H9 (cell line): ENCODE data around the gene ULK3. TPM values are rescaled to one million over a fixed set of nuclear protein-coding genes. Genes with fewer than 3 reads are reported as not detected.

Experiments used
- DNase-seq: peaks from one replicate; pipeline ENCODE4 v3.0.0-alpha.2; 2017
- H2AFZ ChIP-seq: one replicate; pipeline ENCODE4 v1.6.1; 2013; ENCODE audit warnings: mild to moderate bottlenecking, low read length, control low read depth, moderate library complexity
- H2AK5ac ChIP-seq: 2 replicates; pipeline ENCODE4 v1.6.1; 2013; ENCODE audit warnings: low read length, control low read depth, mixed read lengths; ENCODE audit not compliant: insufficient read length
- H2BK120ac ChIP-seq: one replicate; pipeline ENCODE4 v1.6.1; 2013; ENCODE audit warnings: low read depth, mild to moderate bottlenecking, low read length, control low read depth, inconsistent platforms; ENCODE audit not compliant: poor library complexity, severe bottlenecking
- H2BK12ac ChIP-seq: 2 replicates; pipeline ENCODE4 v1.6.1; 2013; ENCODE audit warnings: low read length, control low read depth, mixed read lengths, low read depth; ENCODE audit not compliant: insufficient read length
- H2BK15ac ChIP-seq: 2 replicates; pipeline ENCODE4 v1.6.1; 2013; ENCODE audit warnings: low read depth, low read length, control low read depth
- H2BK20ac ChIP-seq: one replicate; pipeline ENCODE4 v1.6.1; 2013; ENCODE audit warnings: low read depth, mild to moderate bottlenecking, low read length, control low read depth, inconsistent platforms; ENCODE audit not compliant: poor library complexity, severe bottlenecking
- H2BK5ac ChIP-seq: 2 replicates; pipeline ENCODE4 v1.6.1; 2013; ENCODE audit warnings: low read length, control low read depth, mixed read lengths; ENCODE audit not compliant: insufficient read length
- H3K14ac ChIP-seq: 2 replicates; pipeline ENCODE4 v1.6.1; 2013; ENCODE audit warnings: low read length, control low read depth; ENCODE audit not compliant: insufficient read depth
- H3K18ac ChIP-seq: 2 replicates; pipeline ENCODE4 v1.6.1; 2013; ENCODE audit warnings: low read depth, mild to moderate bottlenecking, mixed read lengths, low read length, control low read depth; ENCODE audit not compliant: insufficient read length
- H3K23ac ChIP-seq: 2 replicates; pipeline ENCODE4 v1.6.1; 2013; ENCODE audit warnings: low read length, control low read depth, mixed read lengths, low read depth; ENCODE audit not compliant: insufficient read length
- H3K23me2 ChIP-seq: 2 replicates; pipeline ENCODE4 v1.6.1; 2013; ENCODE audit warnings: low read depth, mild to moderate bottlenecking, mixed read lengths, low read length, control low read depth; ENCODE audit not compliant: insufficient read length, poor library complexity, severe bottlenecking
- H3K27ac ChIP-seq: 2 replicates; pipeline ENCODE4 v1.5.1; 2013; ENCODE audit warnings: low read length, control low read depth, mixed read lengths, low read depth; ENCODE audit not compliant: insufficient read length
- H3K27me3 ChIP-seq: 2 replicates; pipeline ENCODE4 v1.6.1; 2013; ENCODE audit warnings: low read length, control low read depth, inconsistent platforms; ENCODE audit not compliant: insufficient read depth
- H3K4ac ChIP-seq: 2 replicates; pipeline ENCODE4 v1.6.1; 2013; ENCODE audit warnings: low read depth, mild to moderate bottlenecking, control low read depth, inconsistent platforms, low read length, moderate library complexity
- H3K4me1 ChIP-seq: 2 replicates; pipeline ENCODE4 v1.6.1; 2013; ENCODE audit warnings: low read length, control low read depth, inconsistent platforms; ENCODE audit not compliant: insufficient read depth
- H3K4me2 ChIP-seq: 2 replicates; pipeline ENCODE4 v1.6.1; 2013; ENCODE audit warnings: low read length, control low read depth, mixed read lengths; ENCODE audit not compliant: insufficient read length, insufficient read depth
- H3K56ac ChIP-seq: 2 replicates; pipeline ENCODE4 v1.6.1; 2013; ENCODE audit warnings: low read depth, mild to moderate bottlenecking, mixed read lengths, low read length, control low read depth; ENCODE audit not compliant: insufficient read length
- H3K79me1 ChIP-seq: 2 replicates; pipeline ENCODE4 v1.6.1; 2013; ENCODE audit warnings: low read depth, mild to moderate bottlenecking, moderate library complexity, low read length, control low read depth, inconsistent platforms; ENCODE audit not compliant: insufficient read depth, poor library complexity, severe bottlenecking
- H3K79me2 ChIP-seq: 2 replicates; pipeline ENCODE4 v1.6.1; 2013; ENCODE audit warnings: low read length, control low read depth, inconsistent platforms; ENCODE audit not compliant: insufficient read depth
- H3K9ac ChIP-seq: 2 replicates; pipeline ENCODE4 v1.6.1; 2013; ENCODE audit warnings: low read length, control low read depth, mixed read lengths; ENCODE audit not compliant: insufficient read length; ENCODE audit errors: extremely low read depth
- H3K9me3 ChIP-seq: one replicate; pipeline ENCODE4 v1.6.1; 2013; ENCODE audit warnings: low read depth, low read length, inconsistent platforms; ENCODE audit not compliant: control insufficient read depth
- H3T11ph ChIP-seq: one replicate; pipeline ENCODE4 v1.6.1; 2013; ENCODE audit warnings: mild to moderate bottlenecking, low read length, control low read depth, inconsistent platforms
- H4K20me1 ChIP-seq: one replicate; pipeline ENCODE4 v1.6.1; 2013; ENCODE audit not compliant: control insufficient read depth, insufficient read length, insufficient read depth
- H4K5ac ChIP-seq: 2 replicates; pipeline ENCODE4 v1.6.1; 2013; ENCODE audit warnings: low read depth, mild to moderate bottlenecking, mixed read lengths, low read length, control low read depth; ENCODE audit not compliant: insufficient read length
- H4K8ac ChIP-seq: replicated peaks from 2 replicates; pipeline ENCODE4 v1.6.1; 2013; ENCODE audit warnings: low read length, control low read depth, mixed read lengths, low read depth; ENCODE audit not compliant: insufficient read length
- H4K91ac ChIP-seq: 2 replicates; pipeline ENCODE4 v1.6.1; 2013; ENCODE audit warnings: low read depth, mild to moderate bottlenecking, moderate library complexity, mixed read lengths, low read length, control low read depth; ENCODE audit not compliant: insufficient read length
- H3K27ac Mint-ChIP-seq, 3 experiments: 2 replicates in 2 of 3; 3 replicates in 1 of 3; pipeline ENCODE4 v1.8.0; 2020 to 2021; ENCODE audit warnings: mixed read lengths in 3 of 3, mild to moderate bottlenecking in 1 of 3, moderate library complexity in 1 of 3
- H3K27me3 Mint-ChIP-seq: 2 replicates; pipeline ENCODE4 v1.8.0; 2021; ENCODE audit warnings: low read depth, mild to moderate bottlenecking, moderate library complexity, mixed read lengths
- H3K36me3 Mint-ChIP-seq, 3 experiments: 2 replicates in 2 of 3; 3 replicates in 1 of 3; pipeline ENCODE4 v1.8.0; 2020 to 2021; ENCODE audit warnings: low read depth in 3 of 3, mixed read lengths in 3 of 3; ENCODE audit not compliant: insufficient read depth in 1 of 3
- H3K4me1 Mint-ChIP-seq, 2 experiments: 2 replicates each; pipeline ENCODE4 v1.8.0; 2020; ENCODE audit warnings: mixed read lengths in 2 of 2
- H3K4me3 Mint-ChIP-seq, 2 experiments: 2 replicates in 1 of 2; 3 replicates in 1 of 2; pipeline ENCODE4 v1.8.0; 2020 to 2021; ENCODE audit warnings: mild to moderate bottlenecking in 2 of 2, mixed read lengths in 2 of 2, moderate library complexity in 1 of 2
- H3K9me3 Mint-ChIP-seq, 2 experiments: 2 replicates in 1 of 2; 3 replicates in 1 of 2; pipeline ENCODE4 v1.8.0; 2020; ENCODE audit warnings: mild to moderate bottlenecking in 2 of 2, mixed read lengths in 2 of 2, moderate library complexity in 1 of 2
- CTCF ChIP-seq: fragments of 200-600 bp; sonication (generic); conservative IDR thresholded peaks from 3 replicates; pipeline ENCODE4 v1.8.0; 2021; ENCODE audit warnings: antibody characterized with exemption, mild to moderate bottlenecking
- WGBS: extraction: QIAGEN DNeasy Blood & Tissue Kit; methylation state at CpG from one replicate; pipeline ENCODE4 v1.1.7; 2013; ENCODE audit warnings: missing lambda C conversion rate, low lambda C conversion rate, mixed read lengths; ENCODE audit not compliant: insufficient read length; ENCODE audit errors: extremely low coverage; 5-methylcytosine and 5-hydroxymethylcytosine counted together
- total RNA-seq: library from RNA; stranded (reverse); gene quantifications from 2 replicates; pipeline ENCODE4 v1.2.1, GENCODE V29; 2021

ULK3 gene
- total RNA-seq, 1 experiment from 2014 or later: 34.0 TPM

DNA sequence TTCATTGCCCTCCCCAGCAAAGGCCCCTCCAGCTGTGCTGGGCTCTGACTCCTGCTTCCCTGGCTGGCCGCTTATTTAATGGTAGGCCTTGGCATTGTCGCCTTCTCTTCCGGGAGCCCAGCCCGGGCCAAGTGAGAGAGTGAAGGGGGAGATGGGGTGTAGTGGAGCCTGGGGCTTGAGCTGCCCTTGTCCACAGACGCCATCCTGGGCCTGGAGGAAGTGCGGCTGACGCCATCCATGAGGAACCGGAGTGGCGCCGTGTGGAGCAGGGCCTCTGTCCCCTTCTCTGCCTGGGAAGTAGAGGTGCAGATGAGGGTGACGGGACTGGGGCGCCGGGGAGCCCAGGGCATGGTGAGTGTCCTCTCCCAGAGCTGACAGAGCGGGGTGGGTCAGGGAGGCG, 27.0 kb downstream of the ULK3 start:
- no peak overlapping the region for H4K8ac ChIP-seq
- no peak overlapping the region for H3K56ac ChIP-seq
- no peak overlapping the region for H3K4me2 ChIP-seq
- H4K91ac ChIP-seq: no peak overlapping the region
- no peaks in the 10 kb centered on the region for H4K20me1 ChIP-seq
- H2AFZ ChIP-seq: no peak overlapping the region
- H2BK15ac ChIP-seq: no peak overlapping the region
- Mint-ChIP-seq H3K27ac (peak overlapping the region in 1 of 3 experiments; percentile 55; a peak in 1 of 7 replicates), H3K9me3 (no peaks in the 10 kb centered on the region; a peak in 1 of 5 replicates), H3K4me3 (no peak overlapping the region), H3K36me3 (no peaks in the 10 kb centered on the region), H3K27me3 (peaks cover 13% of the 10 kb centered on the region), H3K4me1 (peaks cover 12 to 25% of the 10 kb centered on the region in 2 experiments)
- WGBS: no CpG with 5 or more reads among the region's 15 CpGs
- H2AK5ac ChIP-seq: no peak overlapping the region
- no peak for DNase-seq
- peak overlapping the region; percentile 68; the same call in 1 of the 2 replicates for H3K14ac ChIP-seq
- H4K5ac ChIP-seq: no peak overlapping the region
- no peak overlapping the region for H2BK5ac ChIP-seq
- no peaks in the 10 kb centered on the region for H3K9me3 ChIP-seq
- no peaks in the 10 kb centered on the region for H3K23me2 ChIP-seq
- TF ChIP-seq CTCF: no peak
- no peak overlapping the region for H2BK12ac ChIP-seq
- no peak overlapping the region for H3K23ac ChIP-seq
- H3K27me3 ChIP-seq: no peaks in the 10 kb centered on the region
- H3K79me2 ChIP-seq: no peaks in the 10 kb centered on the region
- no peak overlapping the region for H2BK20ac ChIP-seq
- no peaks in the 10 kb centered on the region for H3K4me1 ChIP-seq
- no peak overlapping the region for H3K27ac ChIP-seq
- H3K9ac ChIP-seq: no peak overlapping the region
- H2BK120ac ChIP-seq: no peak overlapping the region
- no peak overlapping the region for H3T11ph ChIP-seq
- no peak overlapping the region for H3K4ac ChIP-seq
- H3K18ac ChIP-seq: no peak overlapping the region
- no peaks in the 10 kb centered on the region for H3K79me1 ChIP-seq
